ENCODE results near the gene MAP3K20. TPM values are rescaled to one million over a fixed set of nuclear protein-coding genes. Genes with fewer than 3 reads are reported as not detected.

MAP3K20 gene
- total and polyA plus RNA-seq, 4 donors: 25.6 to 109 (median 56.5) TPM

GRCh38 chr2:173076581-173077345, 1.1 kb downstream of the MAP3K20 start:
- peak in 1 of 2 donors; percentile 66 for DNase-seq
- Histone ChIP-seq H3K36me3 (ENCODE audit: control insufficient read depth in 1 of 2, insufficient read depth in 2 of 2, low read length in 1 of 2) (no peaks in the 10 kb centered on the region), H3K4me1 (ENCODE audit: control insufficient read depth in 1 of 2, insufficient read depth in 2 of 2, low read length in 2 of 2) (peaks cover 4 to 18% of the 10 kb centered on the region in 2 donors), H3K27ac (ENCODE audit: low read depth in 1 of 2, low read length in 2 of 2) (peak overlapping the region; percentile 97 to 98), H3K9me3 (ENCODE audit: control insufficient read depth, low read length) (no peaks in the 10 kb centered on the region), H3K4me3 (ENCODE audit: low read length in 2 of 2) (peak overlapping the region; percentile 78 to 95), H3K27me3 (ENCODE audit: control insufficient read depth in 1 of 2, insufficient read depth in 2 of 2, low read length in 1 of 2) (no peaks in the 10 kb centered on the region)
- intact Hi-C loops (cut with DNase I): loop anchor here (2.0 to 5.0 kb wide), 3 partner anchors 49 to 131 kb away; no protein-coding TSS in a partner anchor
- ATAC-seq (ENCODE audit: low FRiP score): peak; percentile 76
- 1% methylated on average over 27 of the region's 27 CpGs for WGBS, 2 donors

GRCh38 chr2:173077506-173078177, 2.0 kb downstream of the MAP3K20 start:
- Histone ChIP-seq H3K27ac (ENCODE audit: low read depth in 1 of 2, low read length in 2 of 2) (no peak overlapping the region), H3K9me3 (ENCODE audit: control insufficient read depth, low read length) (no peaks in the 10 kb centered on the region), H3K4me1 (ENCODE audit: control insufficient read depth in 1 of 2, insufficient read depth in 2 of 2, low read length in 2 of 2) (peaks cover 1 to 18% of the 10 kb centered on the region in 2 donors), H3K36me3 (ENCODE audit: control insufficient read depth in 1 of 2, insufficient read depth in 2 of 2, low read length in 1 of 2) (no peaks in the 10 kb centered on the region), H3K27me3 (ENCODE audit: control insufficient read depth in 1 of 2, insufficient read depth in 2 of 2, low read length in 1 of 2) (no peaks in the 10 kb centered on the region), H3K4me3 (ENCODE audit: low read length in 2 of 2) (peak overlapping the region in 1 of 2 donors; percentile 42)
- no peak for DNase-seq
- 25 to 27% methylated on average over 5 of the region's 5 CpGs for WGBS, 2 donors
- intact Hi-C loops (cut with DNase I): loop anchor here (2.0 to 5.0 kb wide), 3 partner anchors 50 to 130 kb away; no protein-coding TSS in a partner anchor
- no peak for ATAC-seq (ENCODE audit: low FRiP score)

GRCh38 chr2:173079141-173079540, 3.5 kb downstream of the MAP3K20 start:
- 76 to 80% methylated on average over 3 of the region's 3 CpGs for whole genome bisulfite sequencing, 2 donors
- ATAC-seq (ENCODE audit: low FRiP score) (no peak), DNase-seq (no peak)
- H3K4me1 ChIP-seq (ENCODE audit: control insufficient read depth in 1 of 2, insufficient read depth in 2 of 2, low read length in 2 of 2): peaks cover 1 to 14% of the 10 kb centered on the region in 2 donors
- H3K36me3 ChIP-seq (ENCODE audit: control insufficient read depth in 1 of 2, insufficient read depth in 2 of 2, low read length in 1 of 2): no peaks in the 10 kb centered on the region
- intact Hi-C loops (cut with DNase I): loop anchor here (5.0 kb wide), 2 partner anchors 52 to 128 kb away; no protein-coding TSS in a partner anchor
- no peak overlapping the region for H3K4me3 ChIP-seq (ENCODE audit: low read length in 2 of 2)
- H3K27me3 ChIP-seq (ENCODE audit: control insufficient read depth in 1 of 2, insufficient read depth in 2 of 2, low read length in 1 of 2): no peaks in the 10 kb centered on the region
- no peak overlapping the region for H3K27ac ChIP-seq (ENCODE audit: low read depth in 1 of 2, low read length in 2 of 2)
- no peaks in the 10 kb centered on the region for H3K9me3 ChIP-seq (ENCODE audit: control insufficient read depth, low read length)

GRCh38 chr2:173079973-173080860, 4.6 kb downstream of the MAP3K20 start:
- intact Hi-C loops (cut with DNase I): loop anchor here (5.0 kb wide), 2 partner anchors 53 to 127 kb away; no protein-coding TSS in a partner anchor
- Histone ChIP-seq H3K4me1 (ENCODE audit: control insufficient read depth in 1 of 2, insufficient read depth in 2 of 2, low read length in 2 of 2) (peaks cover 1 to 7% of the 10 kb centered on the region in 2 donors), H3K36me3 (ENCODE audit: control insufficient read depth in 1 of 2, insufficient read depth in 2 of 2, low read length in 1 of 2) (no peaks in the 10 kb centered on the region), H3K9me3 (ENCODE audit: control insufficient read depth, low read length) (no peaks in the 10 kb centered on the region), H3K27ac (ENCODE audit: low read depth in 1 of 2, low read length in 2 of 2) (no peak overlapping the region), H3K4me3 (ENCODE audit: low read length in 2 of 2) (no peak overlapping the region), H3K27me3 (ENCODE audit: control insufficient read depth in 1 of 2, insufficient read depth in 2 of 2, low read length in 1 of 2) (no peaks in the 10 kb centered on the region)
- ATAC-seq (ENCODE audit: low FRiP score) (no peak), DNase-seq (no peak)
- WGBS, 2 donors: 92 to 97% methylated on average over 6 of the region's 6 CpGs

GRCh38 chr2:173086518-173087213, 11.0 kb downstream of the MAP3K20 start:
- ATAC-seq (ENCODE audit: low FRiP score) (peak; percentile 9), DNase-seq (no peak)
- H3K9me3 ChIP-seq (ENCODE audit: control insufficient read depth, low read length): no peaks in the 10 kb centered on the region
- WGBS, 2 donors: 26 to 30% methylated on average over 2 of the region's 2 CpGs
- H3K36me3 ChIP-seq (ENCODE audit: control insufficient read depth in 1 of 2, insufficient read depth in 2 of 2, low read length in 1 of 2): no peaks in the 10 kb centered on the region
- H3K4me1 ChIP-seq (ENCODE audit: control insufficient read depth in 1 of 2, insufficient read depth in 2 of 2, low read length in 2 of 2): peaks cover 0 to 11% of the 10 kb centered on the region in 2 donors
- H3K27me3 ChIP-seq (ENCODE audit: control insufficient read depth in 1 of 2, insufficient read depth in 2 of 2, low read length in 1 of 2): no peaks in the 10 kb centered on the region
- no peak overlapping the region for H3K4me3 ChIP-seq (ENCODE audit: low read length in 2 of 2)
- intact Hi-C loops (cut with DNase I): no loop called here
- peak overlapping the region; percentile 47 to 86 for H3K27ac ChIP-seq (ENCODE audit: low read depth in 1 of 2, low read length in 2 of 2)

GRCh38 chr2:173087214-173087581, 11.6 kb downstream of the MAP3K20 start:
- Histone ChIP-seq H3K36me3 (ENCODE audit: control insufficient read depth in 1 of 2, insufficient read depth in 2 of 2, low read length in 1 of 2) (no peaks in the 10 kb centered on the region), H3K27me3 (ENCODE audit: control insufficient read depth in 1 of 2, insufficient read depth in 2 of 2, low read length in 1 of 2) (no peaks in the 10 kb centered on the region), H3K9me3 (ENCODE audit: control insufficient read depth, low read length) (no peaks in the 10 kb centered on the region), H3K4me3 (ENCODE audit: low read length in 2 of 2) (no peak overlapping the region), H3K27ac (ENCODE audit: low read depth in 1 of 2, low read length in 2 of 2) (peak overlapping the region; percentile 57 to 75), H3K4me1 (ENCODE audit: control insufficient read depth in 1 of 2, insufficient read depth in 2 of 2, low read length in 2 of 2) (peaks cover 2 to 11% of the 10 kb centered on the region in 2 donors)
- DNase-seq: no peak
- WGBS, 2 donors: 24 to 40% methylated on average over 1 of the region's 1 CpG
- ATAC-seq (ENCODE audit: low FRiP score): no peak
- intact Hi-C loops (cut with DNase I): no loop called here

- intact Hi-C loops (cut with DNase I): no loop called here
- peak overlapping the region; percentile 44 to 57 for H3K27ac ChIP-seq (ENCODE audit: low read depth in 1 of 2, low read length in 2 of 2)
Observed at GRCh38 chr2:173087793-173088496, 12.3 kb downstream of the MAP3K20 start.

More at GRCh38 chr2:173087793-173088496, 12.3 kb downstream of the MAP3K20 start:
- Histone ChIP-seq H3K4me1 (ENCODE audit: control insufficient read depth in 1 of 2, insufficient read depth in 2 of 2, low read length in 2 of 2) (peaks cover 2 to 11% of the 10 kb centered on the region in 2 donors), H3K9me3 (ENCODE audit: control insufficient read depth, low read length) (no peaks in the 10 kb centered on the region), H3K27me3 (ENCODE audit: control insufficient read depth in 1 of 2, insufficient read depth in 2 of 2, low read length in 1 of 2) (no peaks in the 10 kb centered on the region), H3K36me3 (ENCODE audit: control insufficient read depth in 1 of 2, insufficient read depth in 2 of 2, low read length in 1 of 2) (no peaks in the 10 kb centered on the region), H3K4me3 (ENCODE audit: low read length in 2 of 2) (no peak overlapping the region)
- no peak for DNase-seq
- ATAC-seq (ENCODE audit: low FRiP score): no peak
- 86 to 94% methylated on average over 4 of the region's 4 CpGs for WGBS, 2 donors

All from aorta (tissue), 5 donors.